K562 (cell line): ENCODE data around the gene IZUMO4. TPM values are rescaled to one million over a fixed set of nuclear protein-coding genes. Genes with fewer than 3 reads are reported as not detected.
A peak's percentile ranks its signal among the peaks of the same experiment; 100 is the strongest.

Experiments used
- ATAC-seq: fragments of 200-7000 bp; cut with Tn5 transposase; 3 replicates; pipeline ENCODE4 v1.9.1; 2020; ENCODE audit warnings: moderate library complexity
- BruUV-seq: library from RNA; stranded (reverse); fragments of 400-500 nt; replicated peaks from 2 replicates; lab custom pipeline; 2021; lab: Mats Ljungman, UMichigan
- CTCF ChIA-PET: fragments of 300-600 bp; formaldehyde crosslinking; extraction: SDS; loops from one replicate; lab custom pipeline; 2021; ENCODE audit warnings: low intra/inter-chr PET ratio; lab: Yijun Ruan, JAX
- POLR2A ChIA-PET: fragments of 300-600, 350-650 bp; sonication (Branson Sonifier 250); formaldehyde crosslinking; extraction: SDS; loops from one replicate; lab custom pipeline; 2021; ENCODE audit warnings: antibody characterized with exemption, inconsistent platforms; lab: Yijun Ruan, JAX
- DNase-seq, 4 experiments: peaks; one replicate each; pipeline versions ENCODE4 v3.0.0 to v3.0.0-alpha.2; 2011 to 2018; ENCODE audit warnings: low spot score in 3 of 4, mixed read lengths in 3 of 4; ENCODE audit errors: extremely low read depth in 1 of 4
- FAIRE-seq: peaks from 2 replicates; lab custom pipeline; 2011; peaks lifted over from hg19 to GRCh38; lab: Jason Lieb, UNC
- H2AFZ ChIP-seq: 2 replicates; pipeline ENCODE4 v1.6.0; 2011; ENCODE audit warnings: low read depth, low read length, control low read depth, inconsistent platforms
- H3K27ac ChIP-seq: fragments of 200-600 bp; 3 replicates; pipeline ENCODE4 v1.8.0; 2011; ENCODE audit warnings: low read depth, mild to moderate bottlenecking, control low read depth, inconsistent platforms, low read length, moderate library complexity, mixed read lengths; ENCODE audit errors: extremely low read depth
- H3K27me3 ChIP-seq, 2 experiments: fragments of 300-600 bp in 1 of 2; 2 replicates in 1 of 2; 3 replicates in 1 of 2; pipeline versions ENCODE4 v1.6.0 to v1.8.0; 2011; ENCODE audit warnings: inconsistent platforms in 2 of 2, low read length in 2 of 2, mild to moderate bottlenecking in 1 of 2, mixed read lengths in 1 of 2, moderate library complexity in 1 of 2; ENCODE audit not compliant: control insufficient read depth in 2 of 2, insufficient read depth in 2 of 2
- H3K36me3 ChIP-seq: fragments of 300-600 bp; 3 replicates; pipeline ENCODE4 v1.8.0; 2011; ENCODE audit warnings: mild to moderate bottlenecking, low read length, inconsistent platforms; ENCODE audit not compliant: control insufficient read depth, insufficient read depth
- H3K4me1 ChIP-seq, 2 experiments: fragments of 200-600 bp in 1 of 2; replicated peaks in 1 of 2; 2 replicates in 1 of 2; 3 replicates in 1 of 2; pipeline versions ENCODE4 v1.5.1 to v1.8.0; 2011; ENCODE audit warnings: inconsistent platforms in 2 of 2, low read length in 2 of 2, mild to moderate bottlenecking in 1 of 2, mixed read lengths in 1 of 2, moderate library complexity in 1 of 2; ENCODE audit not compliant: control insufficient read depth in 2 of 2, insufficient read depth in 2 of 2
- H3K4me2 ChIP-seq: 2 replicates; pipeline ENCODE4 v1.6.1; 2011; ENCODE audit warnings: low read length, control low read depth, inconsistent platforms, mixed read lengths; ENCODE audit not compliant: insufficient read depth
- H3K4me3 ChIP-seq: fragments of 200-600 bp; sonication (generic), shearing (Covaris generic); 2 replicates; pipeline ENCODE4 v1.5.1; 2016; ENCODE audit warnings: control low read depth, inconsistent platforms
- H3K79me2 ChIP-seq: fragments of 200-600 bp; 3 replicates; pipeline ENCODE4 v1.8.0; 2011; ENCODE audit warnings: low read length, inconsistent platforms; ENCODE audit not compliant: control insufficient read depth, insufficient read depth
- H3K9ac ChIP-seq, 2 experiments: 2 replicates each; pipeline versions ENCODE4 v1.6.0 to v1.6.1; 2011; ENCODE audit warnings: low read depth in 2 of 2, low read length in 2 of 2, control low read depth in 1 of 2, inconsistent platforms in 1 of 2, mild to moderate bottlenecking in 1 of 2, mixed read lengths in 1 of 2; ENCODE audit not compliant: insufficient read depth in 1 of 2
- H3K9me1 ChIP-seq: one replicate; pipeline ENCODE4 v1.6.0; 2011; ENCODE audit warnings: inconsistent platforms, mild to moderate bottlenecking, low read length, moderate library complexity; ENCODE audit not compliant: control insufficient read depth, insufficient read depth
- H3K9me3 ChIP-seq: replicated peaks from 2 replicates; pipeline ENCODE4 v1.5.1; 2011; ENCODE audit warnings: low read depth, low read length, inconsistent platforms; ENCODE audit not compliant: control insufficient read depth, insufficient read depth
- H4K20me1 ChIP-seq: replicated peaks from 2 replicates; pipeline ENCODE4 v1.6.1; 2011; ENCODE audit warnings: low read length, inconsistent platforms, mixed read lengths; ENCODE audit not compliant: control insufficient read depth, insufficient read depth
- FOXP1 ChIP-seq: sonication (generic); formaldehyde crosslinking; IDR thresholded peaks from 2 replicates; pipeline ENCODE4 v1.8.0; 2022; ENCODE audit warnings: mild to moderate bottlenecking, missing genetic modification reagents
- MIER1 ChIP-seq: fragments of 450-650 bp; IDR thresholded peaks from 2 replicates; pipeline ENCODE4 v1.6.1; 2016; ENCODE audit warnings: antibody characterized with exemption, mild to moderate bottlenecking, low read depth
- NR4A1 ChIP-seq, 2 experiments: fragments of 250-450 bp in 1 of 2; fragments of 450-650 bp in 1 of 2; sonication (Bioruptor Pico) in 1 of 2; IDR thresholded peaks; 2 replicates each; pipeline versions ENCODE4 v1.4.0 to v1.6.1; 2016 to 2020; ENCODE audit warnings: mild to moderate bottlenecking in 2 of 2, missing compliant biosample characterization in 1 of 2, missing genetic modification characterization in 1 of 2, moderate library complexity in 1 of 2
- ZNF212 ChIP-seq: fragments of 450-650 bp; formaldehyde crosslinking; IDR thresholded peaks from 2 replicates; pipeline ENCODE4 v1.4.0; 2020; ENCODE audit warnings: mild to moderate bottlenecking
- ZNF224 ChIP-seq: sonication (generic); formaldehyde crosslinking; IDR thresholded peaks from 2 replicates; pipeline ENCODE4 v1.8.0; 2022; ENCODE audit warnings: mild to moderate bottlenecking, missing genetic modification reagents
- WGBS: fragments of 100-300 bp; shearing (Covaris generic); methylation state at CpG from one replicate; pipeline ENCODE4 v1.1.6; 2016; ENCODE audit warnings: low coverage, mixed read lengths; ENCODE audit not compliant: insufficient coverage; ENCODE audit errors: missing lambda C conversion rate; 5-methylcytosine and 5-hydroxymethylcytosine counted together
- in situ Hi-C: fragments of 300-500 bp; cut with MboI; formaldehyde crosslinking; loops from 4 replicates; pipeline ENCODE4 v1.15.0; 2018; ENCODE audit warnings: inconsistent platforms, mixed read lengths
- intact Hi-C: fragments of 100-400 bp; cut with micrococcal nuclease; formaldehyde crosslinking; loops from 2 replicates; pipeline ENCODE4 v1.14.2; 2022
- polyA plus RNA-seq, 8 experiments: library from polyadenylated mRNA; depleted of rRNA in 4 of 8; stranded (reverse) in 5 of 8; unstranded in 3 of 8; fragments of >200 nt; fragmentation: Nextera tagmentation in 2 of 8; fragmentation: Illumina TruSeq in 1 of 8; extraction: Ambion mirVana in 2 of 8; extraction: Trizol in 1 of 8; gene quantifications; 2 replicates each; pipeline versions ENCODE4 v1.2.1 to v1.2.3, GENCODE V29; 2011 to 2014; ENCODE audit warnings: inconsistent platforms in 1 of 8, missing spikeins in 1 of 8
- total RNA-seq, 7 experiments: library from RNA; depleted of rRNA in 6 of 7; stranded (reverse); fragments of >200 nt in 6 of 7; fragmentation: Illumina TruSeq in 2 of 7; extraction: Trizol in 2 of 7; gene quantifications; 2 replicates each; pipeline versions ENCODE4 v1.2.1 to v1.2.3, GENCODE V29; 2011 to 2021; ENCODE audit warnings: low replicate concordance in 1 of 7
- TF ChIP-seq, protein P1 (sequence below): fragments of 250-450 bp; sonication (Bioruptor Pico); IDR thresholded peaks from 2 replicates; pipeline ENCODE4 v1.4.0; 2020
- TF ChIP-seq, protein P2 (sequence below): fragments of 250-450 bp; sonication (Bioruptor Pico); IDR thresholded peaks from 2 replicates; pipeline ENCODE4 v1.5.0; 2020; ENCODE audit warnings: mild to moderate bottlenecking
- TF ChIP-seq, protein P3 (sequence below): fragments of 450-650 bp; IDR thresholded peaks from 2 replicates; pipeline ENCODE4 v1.6.1; 2018; ENCODE audit not compliant: partially characterized antibody
- TF ChIP-seq, protein P4 (sequence below): sonication (generic); formaldehyde crosslinking; IDR thresholded peaks from 2 replicates; pipeline ENCODE4 v1.8.1; 2023; ENCODE audit warnings: mild to moderate bottlenecking, missing genetic modification reagents

Gene IZUMO4
- total and polyA plus RNA-seq, 9 of the 15 experiments (the other 6 are each of a cell fraction or from before 2014, with no cell fraction given): 0.07 to 3.9 (median 1.2) TPM

DNA sequence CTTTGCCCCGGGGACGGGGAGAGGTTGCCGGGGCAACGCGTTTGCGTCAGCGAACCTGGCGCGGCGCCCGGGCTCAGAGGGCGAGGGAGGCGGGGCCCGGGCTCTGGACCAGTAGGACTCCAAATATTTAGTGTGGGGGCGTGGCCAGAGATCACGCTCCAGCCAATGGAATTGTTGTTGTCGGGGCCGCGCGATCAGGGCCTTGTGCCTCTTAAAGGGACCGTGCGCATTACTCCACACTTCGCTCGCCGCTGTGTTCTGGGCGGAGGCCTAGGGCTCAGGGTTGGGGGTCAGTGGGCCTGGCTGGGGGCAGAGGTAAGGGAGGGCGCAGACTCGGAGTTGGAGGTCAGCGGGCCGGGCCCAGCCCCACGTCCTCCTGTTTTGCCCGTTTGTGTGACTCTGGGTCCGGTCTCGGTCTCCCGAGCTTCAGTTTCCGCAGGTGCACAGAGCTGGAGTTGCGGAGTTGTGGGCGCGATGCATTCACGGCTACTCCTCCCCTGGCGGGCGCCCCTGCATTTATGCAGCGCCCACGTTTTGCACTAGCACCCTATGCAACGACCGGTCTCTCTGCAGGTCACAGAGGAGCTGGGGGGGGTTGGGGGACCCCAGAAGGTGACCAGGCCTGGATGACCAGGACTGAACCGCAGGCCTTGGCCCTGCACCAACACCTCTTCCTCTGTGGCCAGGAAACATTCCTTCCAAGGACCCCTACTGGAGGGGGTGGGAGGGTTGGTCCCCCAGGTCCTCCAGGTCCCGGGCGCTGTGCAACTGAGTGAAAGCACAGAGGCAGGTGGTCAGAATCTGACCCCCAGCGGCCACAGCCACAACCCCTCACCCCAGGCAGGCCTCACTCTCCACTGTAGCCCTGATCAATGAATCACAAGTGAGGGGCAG, 35.0 kb upstream of the IZUMO4 start (continued):
- TF ChIP-seq, protein P1, sequence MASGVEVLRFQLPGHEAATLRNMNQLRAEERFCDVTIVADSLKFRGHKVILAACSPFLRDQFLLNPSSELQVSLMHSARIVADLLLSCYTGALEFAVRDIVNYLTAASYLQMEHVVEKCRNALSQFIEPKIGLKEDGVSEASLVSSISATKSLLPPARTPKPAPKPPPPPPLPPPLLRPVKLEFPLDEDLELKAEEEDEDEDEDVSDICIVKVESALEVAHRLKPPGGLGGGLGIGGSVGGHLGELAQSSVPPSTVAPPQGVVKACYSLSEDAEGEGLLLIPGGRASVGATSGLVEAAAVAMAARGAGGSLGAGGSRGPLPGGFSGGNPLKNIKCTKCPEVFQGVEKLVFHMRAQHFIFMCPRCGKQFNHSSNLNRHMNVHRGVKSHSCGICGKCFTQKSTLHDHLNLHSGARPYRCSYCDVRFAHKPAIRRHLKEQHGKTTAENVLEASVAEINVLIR: peak; percentile 68; the same call in 1 of the 2 replicates
- TF ChIP-seq, protein P2, sequence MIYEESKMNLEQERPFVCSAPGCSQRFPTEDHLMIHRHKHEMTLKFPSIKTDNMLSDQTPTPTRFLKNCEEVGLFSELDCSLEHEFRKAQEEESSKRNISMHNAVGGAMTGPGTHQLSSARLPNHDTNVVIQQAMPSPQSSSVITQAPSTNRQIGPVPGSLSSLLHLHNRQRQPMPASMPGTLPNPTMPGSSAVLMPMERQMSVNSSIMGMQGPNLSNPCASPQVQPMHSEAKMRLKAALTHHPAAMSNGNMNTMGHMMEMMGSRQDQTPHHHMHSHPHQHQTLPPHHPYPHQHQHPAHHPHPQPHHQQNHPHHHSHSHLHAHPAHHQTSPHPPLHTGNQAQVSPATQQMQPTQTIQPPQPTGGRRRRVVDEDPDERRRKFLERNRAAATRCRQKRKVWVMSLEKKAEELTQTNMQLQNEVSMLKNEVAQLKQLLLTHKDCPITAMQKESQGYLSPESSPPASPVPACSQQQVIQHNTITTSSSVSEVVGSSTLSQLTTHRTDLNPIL (CRISPR knock-in tag): peak; percentile 72; the same call in 1 of the 2 replicates
- no peak for TF ChIP-seq ZNF212
- TF ChIP-seq, all 486 proteins: peak for 95

DNA sequence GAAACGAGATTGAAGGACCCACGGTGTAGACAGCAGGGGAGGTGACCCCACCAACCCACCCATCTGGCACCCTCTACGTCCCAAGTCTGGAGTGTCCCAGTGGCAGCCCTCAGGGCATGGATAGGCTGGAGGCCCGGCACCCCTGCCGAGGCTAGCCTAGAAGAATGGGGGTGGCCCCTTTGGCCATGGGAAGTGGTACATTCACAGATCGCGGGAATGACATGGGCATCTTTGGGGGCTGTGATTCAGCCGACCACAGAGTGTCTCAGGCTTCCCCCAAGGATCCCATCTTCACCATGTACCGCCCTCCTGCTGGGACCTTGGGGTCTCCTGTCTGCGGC, 34.4 kb upstream of the IZUMO4 start:
- WGBS: 62% methylated on average over 10 of the region's 10 CpGs
- DNase-seq (no peak), FAIRE-seq (no peak), ATAC-seq (no peak)
- Histone ChIP-seq H4K20me1 (no peaks in the 10 kb centered on the region), H3K4me2 (peak overlapping the region; percentile 95), H3K9ac (peak overlapping the region; percentile 97 to 98), H3K9me3 (no peaks in the 10 kb centered on the region), H3K27ac (peak overlapping the region; percentile 100), H3K36me3 (no peaks in the 10 kb centered on the region), H3K4me1 (peaks cover 36 to 69% of the 10 kb centered on the region in 2 experiments), H3K4me3 (peak overlapping the region; percentile 76), H3K27me3 (no peaks in the 10 kb centered on the region), H2AFZ (no peak overlapping the region), H3K79me2 (peaks cover 9% of the 10 kb centered on the region; the same call in 2 of the 3 replicates), H3K9me1 (no peaks in the 10 kb centered on the region)
- ChIA-PET POLR2A (interaction anchor here (0.6 to 6.8 kb wide), 10 partner anchors 11 to 198 kb away, joined by 3 to 72 read pairs (median 4); no protein-coding TSS in a partner anchor), CTCF (interaction anchor here (0.7 kb wide), 1 partner anchor 43 kb away, joined by 4 read pairs; no protein-coding TSS in a partner anchor)
- BruUV-seq: no TSS peak
- in situ Hi-C loops (no loop called here), intact Hi-C loops (loop anchor here (5.0 kb wide), 1 partner anchor 135 kb away; no protein-coding TSS in a partner anchor)
- TF ChIP-seq, protein P3, sequence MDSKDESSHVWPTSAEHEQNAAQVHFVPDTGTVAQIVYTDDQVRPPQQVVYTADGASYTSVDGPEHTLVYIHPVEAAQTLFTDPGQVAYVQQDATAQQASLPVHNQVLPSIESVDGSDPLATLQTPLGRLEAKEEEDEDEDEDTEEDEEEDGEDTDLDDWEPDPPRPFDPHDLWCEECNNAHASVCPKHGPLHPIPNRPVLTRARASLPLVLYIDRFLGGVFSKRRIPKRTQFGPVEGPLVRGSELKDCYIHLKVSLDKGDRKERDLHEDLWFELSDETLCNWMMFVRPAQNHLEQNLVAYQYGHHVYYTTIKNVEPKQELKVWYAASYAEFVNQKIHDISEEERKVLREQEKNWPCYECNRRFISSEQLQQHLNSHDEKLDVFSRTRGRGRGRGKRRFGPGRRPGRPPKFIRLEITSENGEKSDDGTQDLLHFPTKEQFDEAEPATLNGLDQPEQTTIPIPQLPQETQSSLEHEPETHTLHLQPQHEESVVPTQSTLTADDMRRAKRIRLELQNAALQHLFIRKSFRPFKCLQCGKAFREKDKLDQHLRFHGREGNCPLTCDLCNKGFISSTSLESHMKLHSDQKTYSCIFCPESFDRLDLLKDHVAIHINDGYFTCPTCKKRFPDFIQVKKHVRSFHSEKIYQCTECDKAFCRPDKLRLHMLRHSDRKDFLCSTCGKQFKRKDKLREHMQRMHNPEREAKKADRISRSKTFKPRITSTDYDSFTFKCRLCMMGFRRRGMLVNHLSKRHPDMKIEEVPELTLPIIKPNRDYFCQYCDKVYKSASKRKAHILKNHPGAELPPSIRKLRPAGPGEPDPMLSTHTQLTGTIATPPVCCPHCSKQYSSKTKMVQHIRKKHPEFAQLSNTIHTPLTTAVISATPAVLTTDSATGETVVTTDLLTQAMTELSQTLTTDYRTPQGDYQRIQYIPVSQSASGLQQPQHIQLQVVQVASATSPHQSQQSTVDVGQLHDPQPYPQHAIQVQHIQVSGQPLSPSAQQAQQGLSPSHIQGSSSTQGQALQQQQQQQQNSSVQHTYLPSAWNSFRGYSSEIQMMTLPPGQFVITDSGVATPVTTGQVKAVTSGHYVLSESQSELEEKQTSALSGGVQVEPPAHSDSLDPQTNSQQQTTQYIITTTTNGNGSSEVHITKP: peak; percentile 63
- 0 out of 2 replicates have a peak, but pooled peaks have one; percentile 20 for TF ChIP-seq FOXP1
- no peak for TF ChIP-seq ZNF224 (CRISPR knock-in tag)
- TF ChIP-seq MIER1: no peak
- TF ChIP-seq, protein P4, sequence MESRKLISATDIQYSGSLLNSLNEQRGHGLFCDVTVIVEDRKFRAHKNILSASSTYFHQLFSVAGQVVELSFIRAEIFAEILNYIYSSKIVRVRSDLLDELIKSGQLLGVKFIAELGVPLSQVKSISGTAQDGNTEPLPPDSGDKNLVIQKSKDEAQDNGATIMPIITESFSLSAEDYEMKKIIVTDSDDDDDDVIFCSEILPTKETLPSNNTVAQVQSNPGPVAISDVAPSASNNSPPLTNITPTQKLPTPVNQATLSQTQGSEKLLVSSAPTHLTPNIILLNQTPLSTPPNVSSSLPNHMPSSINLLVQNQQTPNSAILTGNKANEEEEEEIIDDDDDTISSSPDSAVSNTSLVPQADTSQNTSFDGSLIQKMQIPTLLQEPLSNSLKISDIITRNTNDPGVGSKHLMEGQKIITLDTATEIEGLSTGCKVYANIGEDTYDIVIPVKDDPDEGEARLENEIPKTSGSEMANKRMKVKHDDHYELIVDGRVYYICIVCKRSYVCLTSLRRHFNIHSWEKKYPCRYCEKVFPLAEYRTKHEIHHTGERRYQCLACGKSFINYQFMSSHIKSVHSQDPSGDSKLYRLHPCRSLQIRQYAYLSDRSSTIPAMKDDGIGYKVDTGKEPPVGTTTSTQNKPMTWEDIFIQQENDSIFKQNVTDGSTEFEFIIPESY: 0 out of 2 replicates have a peak, but pooled peaks have one; percentile 54
- TF ChIP-seq NR4A1 (CRISPR knock-in tag; IDR thresholded peaks at IDR 0.05): 0 out of 2 replicates have a peak, but pooled peaks have one; percentile 5
- TF ChIP-seq NR4A1 (tag; IDR thresholded peaks at IDR 0.05): no peak
